Astrocyte of the cerebellum (primary cell): ENCODE measurements around the gene TK2.
"Not testable (repeated sequence)": the region's sequence is repeated elsewhere in the genome, so short reads cannot be mapped to it uniquely, and the experiment has no call there.

Experiments
- DNase-seq: peaks from one replicate; pipeline ENCODE4 v3.0.0-alpha.2; 2011; ENCODE audit warnings: low read depth
- H3K4me3 ChIP-seq: 2 replicates; pipeline ENCODE4 v1.5.1; 2011; ENCODE audit warnings: mild to moderate bottlenecking, low read depth, low read length, moderate library complexity
- in situ Hi-C: cut with HindIII; loops from 2 replicates; pipeline ENCODE4 v1.10.0; 2017; ENCODE audit warnings: low sequenced_read_pairs
- TF ChIP-seq, protein P1 (sequence below): IDR thresholded peaks from 2 replicates; pipeline ENCODE4 v1.5.1; 2012; ENCODE audit warnings: low read length, low read depth, moderate library complexity, mild to moderate bottlenecking; ENCODE audit errors: missing control alignments

The TK2 gene

DNA sequence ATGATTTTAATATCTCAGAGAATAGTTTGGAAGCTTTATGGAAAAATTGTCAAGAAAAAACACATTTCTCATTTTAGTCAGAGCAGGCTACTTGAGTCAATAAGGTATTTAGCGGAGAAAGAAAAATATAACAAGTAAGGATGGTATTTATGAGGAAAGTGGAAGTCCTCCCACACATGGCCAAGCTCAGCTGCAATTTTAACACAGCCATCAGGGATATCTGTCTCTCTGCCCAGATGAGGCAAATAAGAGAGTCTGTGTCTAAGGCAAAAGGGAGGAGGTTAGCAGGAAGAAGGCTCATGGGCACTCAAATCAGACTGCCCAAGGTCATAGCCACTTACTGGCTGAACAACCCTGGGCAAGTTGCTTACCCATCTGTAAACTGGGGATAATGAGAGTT, 24.2 kb upstream of the TK2 start:
- TF ChIP-seq, protein P1, sequence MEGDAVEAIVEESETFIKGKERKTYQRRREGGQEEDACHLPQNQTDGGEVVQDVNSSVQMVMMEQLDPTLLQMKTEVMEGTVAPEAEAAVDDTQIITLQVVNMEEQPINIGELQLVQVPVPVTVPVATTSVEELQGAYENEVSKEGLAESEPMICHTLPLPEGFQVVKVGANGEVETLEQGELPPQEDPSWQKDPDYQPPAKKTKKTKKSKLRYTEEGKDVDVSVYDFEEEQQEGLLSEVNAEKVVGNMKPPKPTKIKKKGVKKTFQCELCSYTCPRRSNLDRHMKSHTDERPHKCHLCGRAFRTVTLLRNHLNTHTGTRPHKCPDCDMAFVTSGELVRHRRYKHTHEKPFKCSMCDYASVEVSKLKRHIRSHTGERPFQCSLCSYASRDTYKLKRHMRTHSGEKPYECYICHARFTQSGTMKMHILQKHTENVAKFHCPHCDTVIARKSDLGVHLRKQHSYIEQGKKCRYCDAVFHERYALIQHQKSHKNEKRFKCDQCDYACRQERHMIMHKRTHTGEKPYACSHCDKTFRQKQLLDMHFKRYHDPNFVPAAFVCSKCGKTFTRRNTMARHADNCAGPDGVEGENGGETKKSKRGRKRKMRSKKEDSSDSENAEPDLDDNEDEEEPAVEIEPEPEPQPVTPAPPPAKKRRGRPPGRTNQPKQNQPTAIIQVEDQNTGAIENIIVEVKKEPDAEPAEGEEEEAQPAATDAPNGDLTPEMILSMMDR: no peak
- no peak for DNase-seq
- in situ Hi-C loops: no loop called here
- H3K4me3 ChIP-seq: no peak overlapping the region

DNA sequence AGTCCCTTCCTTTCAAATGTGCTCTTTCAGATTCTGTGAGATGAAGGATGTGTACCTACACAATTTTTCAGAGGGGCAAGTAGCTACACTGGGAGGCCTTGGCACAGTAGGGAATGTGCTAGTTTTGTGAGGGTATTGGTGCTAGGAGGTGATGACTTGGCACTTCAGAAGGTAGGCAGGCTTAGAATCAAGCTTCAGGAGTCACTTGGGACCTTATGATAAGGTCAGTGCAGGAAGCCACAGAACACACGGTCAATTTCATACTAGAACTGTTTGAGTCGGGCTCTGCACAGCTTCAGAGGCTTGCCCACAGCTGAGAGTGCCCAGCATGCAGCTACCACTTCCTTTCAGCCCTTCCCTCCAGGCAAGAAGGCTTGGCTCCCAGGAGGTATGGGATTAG, 22.4 kb upstream of the TK2 start:
- TF ChIP-seq, protein P1: no peak
- H3K4me3 ChIP-seq: no peak overlapping the region
- DNase-seq: no peak
- in situ Hi-C loops: no loop called here

DNA sequence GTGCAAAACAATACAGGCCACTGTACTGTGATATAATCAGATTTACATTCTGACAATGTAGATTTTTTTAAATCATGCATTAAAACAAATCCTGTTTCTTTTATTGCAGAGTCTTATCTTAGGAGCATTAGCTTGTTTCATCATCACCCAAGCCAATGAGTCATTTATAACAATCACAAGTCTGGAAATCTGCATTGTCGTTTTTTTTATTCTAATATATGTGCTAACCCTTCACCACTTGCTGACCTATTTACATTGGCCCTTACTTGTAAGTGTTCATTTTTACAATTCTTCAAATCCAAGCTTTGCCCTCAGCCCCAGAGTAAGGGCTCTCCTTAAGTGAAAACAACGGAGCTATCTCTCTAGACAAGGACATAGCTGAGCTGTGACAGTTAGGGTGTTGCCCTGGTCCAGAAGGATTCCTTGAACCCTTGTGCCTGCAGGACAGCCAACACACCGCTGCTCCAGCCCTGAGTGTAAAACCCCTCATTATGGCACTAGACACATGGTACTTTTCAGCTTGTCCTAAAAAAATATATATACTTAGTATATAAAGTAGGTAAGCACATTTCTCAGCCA, 20.0 kb upstream of the TK2 start:
- no peak for DNase-seq
- in situ Hi-C loops: no loop called here
- TF ChIP-seq, protein P1: no peak
- H3K4me3 ChIP-seq: no peak overlapping the region

DNA sequence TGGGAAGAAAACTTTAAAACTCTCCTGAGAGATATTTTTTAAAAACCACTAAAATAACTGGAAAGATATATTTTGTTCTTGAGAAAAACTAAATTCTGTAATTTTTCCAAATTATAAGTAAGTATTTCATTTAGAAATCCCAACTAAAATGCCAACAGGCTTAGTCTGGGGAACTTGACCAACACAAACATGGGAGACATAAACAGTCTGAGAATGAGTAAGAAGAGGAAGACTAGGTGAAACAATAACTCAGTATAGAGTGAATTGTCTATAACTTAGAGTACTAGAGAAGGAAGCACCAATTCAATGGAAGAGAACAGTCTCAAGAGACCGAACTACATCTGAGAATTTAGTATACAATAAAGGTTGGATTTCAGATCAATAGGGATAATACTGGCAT, 19.2 kb upstream of the TK2 start:
- DNase-seq: no peak
- H3K4me3 ChIP-seq: no peak overlapping the region
- in situ Hi-C loops: no loop called here
- TF ChIP-seq, protein P1: no peak

DNA sequence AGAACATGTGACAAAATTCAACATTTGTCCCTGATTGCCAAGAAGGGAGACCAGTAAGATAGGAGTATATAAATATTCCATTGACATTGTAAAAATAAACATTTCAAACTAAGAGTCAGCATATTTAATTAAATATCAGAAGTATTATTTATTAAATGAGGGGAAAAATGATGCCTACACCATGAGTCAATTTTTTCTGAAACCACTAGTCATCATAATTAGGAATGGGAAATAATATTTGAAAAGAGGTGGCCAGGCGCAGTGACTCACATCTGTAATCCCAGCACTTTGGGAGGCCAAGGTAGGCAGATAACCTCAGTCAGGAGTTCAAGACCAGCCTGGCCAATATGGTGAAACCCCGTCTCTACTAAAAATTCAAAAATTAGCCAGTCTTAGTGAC, 18.4 kb upstream of the TK2 start:
- TF ChIP-seq, protein P1: no peak
- in situ Hi-C loops: no loop called here
- no peak overlapping the region for H3K4me3 ChIP-seq
- no peak for DNase-seq

DNA sequence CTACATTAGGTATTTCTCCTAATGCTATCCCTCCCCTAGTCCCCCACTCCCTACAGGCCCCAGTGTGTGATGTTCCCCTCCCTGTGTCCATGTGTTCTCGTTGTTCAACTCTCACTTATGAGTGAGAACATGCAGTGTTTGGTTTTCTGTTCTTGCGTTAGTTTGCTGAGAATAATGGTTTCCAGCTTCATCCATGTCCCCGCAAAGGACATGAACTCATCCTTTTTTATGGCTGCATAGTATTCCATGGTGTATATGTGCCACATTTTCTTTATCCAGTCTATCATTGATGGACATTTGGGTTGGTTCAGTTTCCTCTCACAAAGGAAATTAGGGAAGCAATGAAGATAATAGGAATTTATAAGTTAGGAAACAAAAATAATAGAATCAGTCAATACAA, 17.3 kb upstream of the TK2 start:
- H3K4me3 ChIP-seq, DNase-seq, in situ Hi-C loops: not testable (repeated sequence)

DNA sequence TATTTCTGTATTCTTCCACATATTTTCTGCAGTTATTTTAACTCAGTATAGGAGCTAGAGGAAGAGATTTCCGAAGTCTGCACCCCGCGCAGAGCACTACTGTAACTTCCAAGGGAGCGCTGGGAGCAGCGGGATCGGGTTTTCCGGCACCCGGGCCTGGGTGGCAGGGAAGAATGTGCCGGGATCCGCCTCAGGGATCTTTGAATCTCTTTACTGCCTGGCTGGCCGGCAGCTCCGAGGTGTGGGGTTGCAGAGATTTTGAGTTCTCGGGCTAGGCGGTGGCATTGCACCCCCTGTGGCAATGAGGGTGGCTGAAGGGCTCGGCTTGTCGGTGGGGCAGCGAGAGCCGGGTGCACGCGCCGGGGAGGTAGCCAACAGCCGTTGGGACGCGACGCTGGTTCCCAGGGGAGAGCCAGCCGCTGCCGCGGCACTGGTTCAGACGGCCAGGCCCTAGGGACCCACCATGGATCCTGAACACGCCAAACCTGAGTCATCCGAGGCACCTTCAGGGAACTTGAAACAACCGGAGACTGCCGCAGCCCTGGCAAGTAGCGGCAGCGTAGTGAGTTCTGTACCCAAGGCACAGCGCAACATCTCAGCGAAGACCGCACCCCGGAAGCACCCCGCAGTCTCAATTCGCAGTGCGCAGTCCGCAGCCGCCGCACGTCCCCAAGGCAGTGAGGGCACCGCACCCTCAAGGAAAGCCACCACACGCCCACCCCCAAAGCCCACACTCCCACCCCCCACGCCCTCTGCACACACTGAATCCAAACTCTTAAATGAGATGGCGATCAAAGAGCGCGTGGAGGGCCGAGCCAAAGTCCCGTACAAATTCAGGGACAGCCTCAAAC, 16.4 kb upstream of the TK2 start, which contains the start of gene CMTM1:
Gene CMTM1, plus strand, starts transcription at position 389 of the 851 bp plus-strand sequence. Its CDS starts 75 bp downstream, at position 464.
- TF ChIP-seq, protein P1: no peak
- in situ Hi-C loops: no loop called here
- DNase-seq: no peak
- no peak within 1 kb of the TSS for H3K4me3 ChIP-seq
